K562 (cell line): ENCODE results near the gene MARCHF9.

ENCODE experiments used
- BHLHE40 ChIP-seq: IDR thresholded peaks from 2 replicates; pipeline ENCODE4 v1.6.1; 2011; ENCODE audit warnings: low read length, improper control_type of control experiment
- CTCF ChIP-seq, 3 experiments: IDR thresholded peaks in 2 of 3; conservative IDR thresholded peaks in 1 of 3; 2 replicates each; pipeline ENCODE4 v1.5.1; 2011 to 2012; ENCODE audit warnings: low read length in 3 of 3, mild to moderate bottlenecking in 3 of 3, control low read depth in 2 of 3, improper control_type of control experiment in 1 of 3, inconsistent platforms in 1 of 3, low read depth in 1 of 3, mixed read lengths in 1 of 3, moderate library complexity in 1 of 3; ENCODE audit not compliant: insufficient read depth in 2 of 3
- FOSL1 ChIP-seq: fragments of 200-800 bp; sonication (Bioruptor generic); conservative IDR thresholded peaks from 2 replicates; pipeline ENCODE4 v1.6.1; 2016; ENCODE audit warnings: missing genetic modification characterization, missing compliant biosample characterization
- HEY1 ChIP-seq: fragments of 250-450 bp; sonication (Bioruptor Pico); IDR thresholded peaks from 2 replicates; pipeline ENCODE4 v1.5.0; 2020; ENCODE audit warnings: mild to moderate bottlenecking, moderate library complexity, borderline replicate concordance
- ILK ChIP-seq: fragments of 450-650 bp; IDR thresholded peaks from 2 replicates; pipeline ENCODE4 v1.6.1; 2016; ENCODE audit warnings: missing genetic modification characterization, low read depth, mild to moderate bottlenecking, missing compliant biosample characterization, moderate library complexity, borderline replicate concordance
- SIN3A ChIP-seq, 2 experiments: fragments of 150-350 bp in 1 of 2; IDR thresholded peaks; 2 replicates each; pipeline ENCODE4 v1.6.1; 2011 to 2016; ENCODE audit warnings: borderline replicate concordance in 2 of 2, low read depth in 2 of 2, low read length in 2 of 2, mild to moderate bottlenecking in 2 of 2, moderate library complexity in 2 of 2; ENCODE audit not compliant: control insufficient read depth in 1 of 2
- SMAD4 ChIP-seq: fragments of 250-450 bp; sonication (Bioruptor Pico); conservative IDR thresholded peaks from 2 replicates; pipeline ENCODE4 v1.8.0; 2021; ENCODE audit warnings: inconsistent platforms, mild to moderate bottlenecking, moderate library complexity
- UBTF ChIP-seq, 2 experiments: IDR thresholded peaks; 2 replicates each; pipeline ENCODE4 v1.6.1; 2012; ENCODE audit warnings: improper control_type of control experiment in 2 of 2, low read depth in 2 of 2, low read length in 2 of 2, borderline replicate concordance in 1 of 2

GRCh38 chr12:57759360-57759980, 4.6 kb downstream of the MARCHF9 start:
- TF ChIP-seq BHLHE40: no peak
- TF ChIP-seq UBTF (IDR thresholded peaks at IDR 0.05; ENCODE audit: borderline replicate concordance in 1 of 2, low read depth in 2 of 2, low read length in 2 of 2): no peak
- TF ChIP-seq HEY1 (CRISPR knock-in tag): no peak
- no peak for TF ChIP-seq FOSL1 (tag)
- TF ChIP-seq SMAD4 (CRISPR knock-in tag): no peak
- TF ChIP-seq CTCF (IDR thresholded peaks at IDR 0.05 in 2 of 3, conservative IDR thresholded peaks at IDR 0.05 in 1 of 3; ENCODE audit: insufficient read depth in 2 of 3, low read depth in 1 of 3, low read length in 3 of 3): peak; percentile 50 to 65 (median 59); a peak in 5 of 6 replicates
- TF ChIP-seq SIN3A (IDR thresholded peaks at IDR 0.05; ENCODE audit: borderline replicate concordance in 2 of 2, control insufficient read depth in 1 of 2, low read depth in 2 of 2, low read length in 2 of 2): no peak
- no peak for TF ChIP-seq ILK (tag)
